ENCODE measurements around the gene CD84.
"Not testable (repeated sequence)": the region's sequence is repeated elsewhere in the genome, so short reads cannot be mapped to it uniquely, and the experiment has no call there.

CD84 gene

DNA sequence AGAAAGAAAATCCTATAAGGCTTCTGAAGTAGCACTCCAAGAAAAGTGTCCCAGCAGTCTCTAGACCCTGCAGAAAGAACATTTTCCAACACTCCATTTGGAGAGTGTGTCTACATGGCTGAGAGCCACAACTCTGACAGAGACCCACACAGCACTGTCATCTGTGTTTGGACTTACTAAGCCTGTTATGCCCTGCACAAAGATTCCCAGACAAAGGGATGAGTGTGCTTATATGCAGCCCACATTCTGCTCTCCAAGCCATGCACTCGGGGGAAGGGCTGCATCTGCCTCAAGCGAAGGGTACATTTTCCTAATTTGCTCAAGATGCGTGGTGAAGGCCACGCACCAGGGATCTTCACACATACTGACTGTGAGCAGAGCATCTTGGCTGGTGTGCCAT, 31.9 kb downstream of the CD84 start:
- no peaks in the 10 kb centered on the region for H3K9me3 Mint-ChIP-seq

GRCh38 chr1:160546942-160547341, 32.4 kb downstream of the CD84 start:
- H3K4me1 Mint-ChIP-seq, result peaks cover 79% of the 10 kb centered on the region
- H3K27ac Mint-ChIP-seq, result peak overlapping the region; percentile 83
- H3K36me3 Mint-ChIP-seq, result peaks cover 53% of the 10 kb centered on the region
- ATAC-seq, result no peak
- no peaks in the 10 kb centered on the region for H3K27me3 Mint-ChIP-seq
- no peaks in the 10 kb centered on the region for H3K9me3 Mint-ChIP-seq
- no peak overlapping the region for H3K4me3 Mint-ChIP-seq

More for the DNA sequence above, 31.9 kb downstream of the CD84 start:
- no peak for ATAC-seq
- no peaks in the 10 kb centered on the region for H3K27me3 Mint-ChIP-seq
- H3K27ac Mint-ChIP-seq, result peak overlapping the region; percentile 83
- no peak overlapping the region for H3K4me3 Mint-ChIP-seq
- H3K36me3 Mint-ChIP-seq, result peaks cover 55% of the 10 kb centered on the region
- peaks cover 79% of the 10 kb centered on the region for H3K4me1 Mint-ChIP-seq

GRCh38 chr1:160544647-160545046, 34.6 kb downstream of the CD84 start:
- no peaks in the 10 kb centered on the region for H3K27me3 Mint-ChIP-seq
- ATAC-seq, result no peak
- peaks cover 79% of the 10 kb centered on the region for H3K4me1 Mint-ChIP-seq

GRCh38 chr1:160542303-160542945, 36.9 kb downstream of the CD84 start:
- peaks cover 33% of the 10 kb centered on the region for H3K36me3 Mint-ChIP-seq
- ATAC-seq, result no peak
- no peak overlapping the region for H3K4me3 Mint-ChIP-seq

More at GRCh38 chr1:160544647-160545046, 34.6 kb downstream of the CD84 start:
- H3K4me3 Mint-ChIP-seq, result no peak overlapping the region
- peak overlapping the region; percentile 83 for H3K27ac Mint-ChIP-seq
- no peaks in the 10 kb centered on the region for H3K9me3 Mint-ChIP-seq
- H3K36me3 Mint-ChIP-seq, result peaks cover 45% of the 10 kb centered on the region

GRCh38 chr1:160541622-160542302, 37.5 kb downstream of the CD84 start:
- Mint-ChIP-seq H3K36me3 (peaks cover 27% of the 10 kb centered on the region), H3K27ac (peak overlapping the region; percentile 89), H3K27me3 (no peaks in the 10 kb centered on the region), H3K9me3 (no peaks in the 10 kb centered on the region), H3K4me3 (no peak overlapping the region), H3K4me1 (peaks cover 62% of the 10 kb centered on the region)
- ATAC-seq, result no peak

More at GRCh38 chr1:160542303-160542945, 36.9 kb downstream of the CD84 start:
- H3K27ac Mint-ChIP-seq, result peak overlapping the region; percentile 89
- H3K9me3 Mint-ChIP-seq, result no peaks in the 10 kb centered on the region
- peaks cover 69% of the 10 kb centered on the region for H3K4me1 Mint-ChIP-seq
- no peaks in the 10 kb centered on the region for H3K27me3 Mint-ChIP-seq

- H3K27me3 Mint-ChIP-seq, result no peaks in the 10 kb centered on the region
- peaks cover 2% of the 10 kb centered on the region for H3K9me3 Mint-ChIP-seq
- H3K36me3 Mint-ChIP-seq, result peaks cover 18% of the 10 kb centered on the region
- peak overlapping the region; percentile 89 for H3K27ac Mint-ChIP-seq
- no peak for ATAC-seq
- H3K4me1 Mint-ChIP-seq, result peaks cover 54% of the 10 kb centered on the region
- H3K4me3 Mint-ChIP-seq, result peak overlapping the region; percentile 22
These were observed 38.5 kb downstream of the CD84 start for GRCh38 chr1:160540859-160541233.

GRCh38 chr1:160539990-160540858, 39.1 kb downstream of the CD84 start:
- Mint-ChIP-seq H3K27ac (peak overlapping the region; percentile 89), H3K9me3 (peaks cover 4% of the 10 kb centered on the region), H3K27me3 (no peaks in the 10 kb centered on the region), H3K36me3 (peaks cover 16% of the 10 kb centered on the region), H3K4me3 (peak overlapping the region; percentile 22), H3K4me1 (peaks cover 54% of the 10 kb centered on the region)
- peak; percentile 99 for ATAC-seq

- Mint-ChIP-seq H3K4me3 (peak overlapping the region; percentile 3), H3K27me3 (no peaks in the 10 kb centered on the region), H3K27ac (peak overlapping the region; percentile 89), H3K9me3 (peaks cover 8% of the 10 kb centered on the region), H3K36me3 (peaks cover 16% of the 10 kb centered on the region), H3K4me1 (peaks cover 48% of the 10 kb centered on the region)
- no peak for ATAC-seq
These were observed 39.7 kb downstream of the CD84 start for GRCh38 chr1:160539684-160539989.

GRCh38 chr1:160538985-160539651, 40.2 kb downstream of the CD84 start:
- H3K9me3 Mint-ChIP-seq, result peaks cover 10% of the 10 kb centered on the region
- peaks cover 43% of the 10 kb centered on the region for H3K4me1 Mint-ChIP-seq
- peak overlapping the region; percentile 89 for H3K27ac Mint-ChIP-seq
- no peak overlapping the region for H3K4me3 Mint-ChIP-seq
- ATAC-seq, result no peak
- H3K36me3 Mint-ChIP-seq, result peaks cover 16% of the 10 kb centered on the region
- H3K27me3 Mint-ChIP-seq, result no peaks in the 10 kb centered on the region

- no peak overlapping the region for H3K4me3 Mint-ChIP-seq
- H3K27ac Mint-ChIP-seq, result no peak overlapping the region
- H3K36me3 Mint-ChIP-seq, result peaks cover 16% of the 10 kb centered on the region
- H3K4me1 Mint-ChIP-seq, result peaks cover 40% of the 10 kb centered on the region
- H3K9me3 Mint-ChIP-seq, result peaks cover 10% of the 10 kb centered on the region
- H3K27me3 Mint-ChIP-seq, result no peaks in the 10 kb centered on the region
- ATAC-seq, result no peak
These were observed 41.3 kb downstream of the CD84 start for GRCh38 chr1:160537714-160538665.

- ATAC-seq, result no peak
These were observed 44.3 kb downstream of the CD84 start for GRCh38 chr1:160534823-160535605.

DNA sequence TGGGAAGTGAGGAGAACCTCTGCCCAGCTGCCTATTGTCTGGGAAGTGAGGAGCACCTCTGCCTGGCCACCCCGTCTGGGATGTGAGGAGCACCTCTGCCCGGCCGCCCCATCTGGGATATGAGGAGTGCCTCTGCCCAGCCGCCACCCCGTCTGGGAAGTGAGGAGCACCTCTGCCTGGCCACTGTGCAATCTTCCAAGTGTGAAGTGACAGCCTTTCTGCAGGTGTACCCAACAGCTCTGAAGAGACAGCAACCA, 46.8 kb downstream of the CD84 start:
- not testable (repeated sequence) for H3K27me3 Mint-ChIP-seq, H3K4me3 Mint-ChIP-seq, H3K27ac Mint-ChIP-seq, ATAC-seq, H3K4me1 Mint-ChIP-seq
- H3K36me3 Mint-ChIP-seq, result peaks cover 19% of the 10 kb centered on the region
- H3K9me3 Mint-ChIP-seq, result peaks cover 16% of the 10 kb centered on the region

More at GRCh38 chr1:160534823-160535605, 44.3 kb downstream of the CD84 start:
- H3K4me3 Mint-ChIP-seq, result no peak overlapping the region
- H3K4me1 Mint-ChIP-seq, result peaks cover 16% of the 10 kb centered on the region
- peaks cover 10% of the 10 kb centered on the region for H3K9me3 Mint-ChIP-seq
- H3K27me3 Mint-ChIP-seq, result no peaks in the 10 kb centered on the region
- H3K36me3 Mint-ChIP-seq, result peaks cover 7% of the 10 kb centered on the region
- H3K27ac Mint-ChIP-seq, result no peak overlapping the region

DNA sequence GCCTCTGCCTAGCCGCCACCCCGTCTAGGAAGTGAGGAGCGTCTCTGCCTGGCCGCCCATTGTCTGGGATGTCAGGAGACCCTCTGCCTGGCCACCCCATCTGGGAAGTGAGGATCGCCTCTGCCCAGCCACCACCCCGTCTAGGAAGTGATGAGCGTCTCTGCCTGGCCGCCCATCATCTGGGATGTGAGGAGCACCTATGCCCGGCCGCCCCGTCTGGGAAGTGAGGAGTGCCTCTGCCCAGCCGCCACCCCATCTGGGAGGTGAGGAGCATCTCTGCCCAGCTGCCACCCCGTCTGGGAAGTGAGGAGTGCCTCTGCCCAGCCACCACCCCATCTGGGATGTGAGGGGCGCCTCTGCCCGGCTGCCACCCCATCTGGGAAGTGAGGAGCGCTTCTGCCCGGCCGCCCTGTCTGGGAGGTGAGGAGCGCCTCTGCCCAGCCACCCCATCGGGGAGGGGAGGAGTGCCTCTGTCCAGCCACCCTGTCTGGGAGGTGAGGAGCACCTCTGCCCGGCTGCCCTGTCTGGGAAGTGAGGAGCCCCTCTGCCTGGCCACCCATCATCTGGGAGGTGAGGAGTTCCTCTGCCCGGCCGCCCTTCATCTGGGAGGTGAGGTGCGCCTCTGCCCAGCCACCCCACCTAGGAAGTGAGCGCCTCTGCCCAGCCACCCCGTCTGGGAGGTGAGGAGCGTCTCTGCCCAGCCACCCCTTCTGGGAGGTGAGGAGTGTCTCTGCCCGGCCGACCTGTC, 47.3 kb downstream of the CD84 start:
- ATAC-seq, H3K4me3 Mint-ChIP-seq: not testable (repeated sequence)
- H3K36me3 Mint-ChIP-seq, result peaks cover 23% of the 10 kb centered on the region

More for the DNA sequence above, 47.3 kb downstream of the CD84 start:
- H3K4me1 Mint-ChIP-seq, H3K27ac Mint-ChIP-seq, H3K27me3 Mint-ChIP-seq: not testable (repeated sequence)
- peaks cover 20% of the 10 kb centered on the region for H3K9me3 Mint-ChIP-seq

All from stimulated activated memory B cell treated with anti-CD40 and anti-IgM and Interleukin-4, amounts not matched to agents 10 μg/mL and 1 μg/mL and 100 μg/mL, for 72 hours (primary cell).